ENCODE measurements around the gene TBCK.

DNA sequence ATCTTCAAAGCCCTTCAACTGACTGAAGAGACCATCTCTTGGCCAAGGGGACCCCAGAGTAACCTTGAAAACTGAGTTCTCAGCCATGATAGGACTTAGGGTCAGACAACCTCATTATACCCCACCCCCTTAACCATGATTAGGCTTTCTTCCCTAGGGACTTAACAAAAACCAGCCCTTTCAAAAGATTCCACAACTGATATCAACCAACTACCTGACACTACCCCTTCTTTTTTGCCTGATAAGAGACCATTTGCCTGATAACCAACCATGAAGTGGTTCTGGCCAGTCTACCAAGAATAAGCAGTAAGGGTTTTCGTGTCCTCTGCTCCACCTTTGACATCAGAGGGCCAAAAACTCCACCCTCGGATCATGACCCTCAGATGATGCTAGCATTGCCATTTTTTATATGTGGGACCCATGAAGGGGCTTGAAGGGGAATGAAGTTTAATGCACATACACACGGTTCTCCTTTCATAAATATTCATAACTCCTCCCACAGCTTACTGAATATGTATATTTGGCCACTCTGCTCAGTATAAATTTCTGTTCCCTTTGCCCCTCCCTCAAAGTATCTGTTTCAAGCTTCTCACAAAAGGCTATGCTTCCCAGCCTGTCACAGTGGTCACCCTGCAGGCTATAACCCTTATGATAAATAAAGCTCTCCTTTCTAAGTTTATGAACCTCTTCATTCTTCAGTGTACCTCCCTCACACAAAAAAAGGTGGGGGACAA is 12.3 kb downstream of the TBCK start:
- TF ChIP-seq POLR2A (IDR thresholded peaks at IDR 0.05; ENCODE audit: control extremely low read depth in 1 of 2, low read depth in 2 of 2, low read length in 2 of 2) (no peak), EP300 (IDR thresholded peaks at IDR 0.05; ENCODE audit: borderline replicate concordance in 1 of 2, low read depth in 2 of 2, low read length in 2 of 2) (no peak), POLR2AphosphoS5 (IDR thresholded peaks at IDR 0.05; ENCODE audit: low read depth, low read length) (no peak)
